ENCODE data around the gene PSME4.

Gene PSME4

GRCh38 chr2:53905396-53905795 is 65.4 kb downstream of the PSME4 start:
- H3K4me3 ChIP-seq (replicated peaks; ENCODE audit: insufficient read depth, low read length), result no peak overlapping the region
- DNase-seq (ENCODE audit: low read depth in 1 of 2, low spot score in 1 of 2), result no peak
- TF ChIP-seq REST (IDR thresholded peaks at IDR 0.05; ENCODE audit: insufficient replicate concordance, low read depth), result no peak
- no peak for TF ChIP-seq CTCF (IDR thresholded peaks at IDR 0.05; ENCODE audit: insufficient read depth, low read length)
- no peak for TF ChIP-seq SPI1 (IDR thresholded peaks at IDR 0.05; ENCODE audit: borderline replicate concordance, low read depth)
- no peak for TF ChIP-seq GABPA (IDR thresholded peaks at IDR 0.05; ENCODE audit: low read depth)
- TF ChIP-seq POLR2AphosphoS5 (IDR thresholded peaks at IDR 0.05; ENCODE audit: low read depth), result no peak
- H3K27ac ChIP-seq (replicated peaks), result no peak overlapping the region
- H3K27me3 ChIP-seq (ENCODE audit: insufficient read depth, poor library complexity, severe bottlenecking), result no peaks in the 10 kb centered on the region

GRCh38 chr2:53903011-53903410 is 67.8 kb downstream of the PSME4 start:
- Histone ChIP-seq H3K4me3 (replicated peaks; ENCODE audit: insufficient read depth, low read length) (no peak overlapping the region), H3K27me3 (ENCODE audit: insufficient read depth, poor library complexity, severe bottlenecking) (no peaks in the 10 kb centered on the region), H3K27ac (replicated peaks) (no peak overlapping the region)
- TF ChIP-seq CTCF (IDR thresholded peaks at IDR 0.05; ENCODE audit: insufficient read depth, low read length) (no peak), REST (IDR thresholded peaks at IDR 0.05; ENCODE audit: insufficient replicate concordance, low read depth) (no peak), POLR2AphosphoS5 (IDR thresholded peaks at IDR 0.05; ENCODE audit: low read depth) (no peak), SPI1 (IDR thresholded peaks at IDR 0.05; ENCODE audit: borderline replicate concordance, low read depth) (no peak), GABPA (IDR thresholded peaks at IDR 0.05; ENCODE audit: low read depth) (no peak)
- no peak for DNase-seq (ENCODE audit: low read depth in 1 of 2, low spot score in 1 of 2)

DNA sequence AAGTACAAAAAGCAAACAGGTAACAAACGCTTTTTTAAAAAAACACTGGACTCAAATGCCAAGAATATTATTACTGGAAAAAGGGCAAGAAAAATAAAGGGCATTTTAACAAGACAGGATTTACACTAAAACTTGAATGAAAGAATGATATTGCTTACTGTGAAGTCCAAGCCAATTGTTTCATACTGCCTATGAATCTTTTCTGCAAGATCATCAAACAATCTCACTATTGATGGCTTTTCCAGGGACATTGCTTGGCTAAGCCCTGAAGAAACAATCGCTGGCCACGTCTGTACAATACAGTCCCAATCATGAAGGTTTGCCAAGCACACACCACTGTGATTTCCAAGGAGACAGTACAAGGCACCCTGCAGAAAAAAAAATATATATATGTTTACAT is 69.6 kb downstream of the PSME4 start:
- H3K27ac ChIP-seq (replicated peaks), result no peak overlapping the region
- no peaks in the 10 kb centered on the region for H3K27me3 ChIP-seq (ENCODE audit: insufficient read depth, poor library complexity, severe bottlenecking)
- no peak overlapping the region for H3K4me3 ChIP-seq (replicated peaks; ENCODE audit: insufficient read depth, low read length)
- no peak for TF ChIP-seq REST (IDR thresholded peaks at IDR 0.05; ENCODE audit: insufficient replicate concordance, low read depth)
- no peak for TF ChIP-seq POLR2AphosphoS5 (IDR thresholded peaks at IDR 0.05; ENCODE audit: low read depth)
- no peak for TF ChIP-seq SPI1 (IDR thresholded peaks at IDR 0.05; ENCODE audit: borderline replicate concordance, low read depth)
- no peak for TF ChIP-seq GABPA (IDR thresholded peaks at IDR 0.05; ENCODE audit: low read depth)
- no peak for TF ChIP-seq CTCF (IDR thresholded peaks at IDR 0.05; ENCODE audit: insufficient read depth, low read length)
- no peak for DNase-seq (ENCODE audit: low read depth in 1 of 2, low spot score in 1 of 2)
